Measurements from ENCODE around the gene TLR8. TPM values are rescaled to one million over a fixed set of nuclear protein-coding genes. Genes with fewer than 3 reads are reported as not detected.

TLR8 gene
- total RNA-seq, 1 experiment from 2014 or later = not detected

GRCh38 chrX:12877386-12877785 lies 29.0 kb upstream of the TLR8 start:
- Histone ChIP-seq H3K27me3 (ENCODE audit: control insufficient read depth, insufficient read depth, low read length) (no peaks in the 10 kb centered on the region), H3K36me3 (ENCODE audit: control insufficient read depth, insufficient read depth, low read length) (no peaks in the 10 kb centered on the region), H3K4me3 (ENCODE audit: low read depth in 2 of 2, low read length in 2 of 2) (no peak overlapping the region), H3K9me3 (ENCODE audit: control insufficient read depth, insufficient read depth, low read depth, low read length) (no peaks in the 10 kb centered on the region), H3K27ac (ENCODE audit: low read length) (no peak overlapping the region), H3K4me1 (ENCODE audit: control insufficient read depth, insufficient read depth, low read length) (no peaks in the 10 kb centered on the region)
- BruUV-seq (replicated peaks) = no TSS peak
- ATAC-seq (no peak), DNase-seq (ENCODE audit: low read depth, low spot score) (no peak)
- TF ChIP-seq SIN3A (IDR thresholded peaks at IDR 0.05; ENCODE audit: borderline replicate concordance, insufficient read depth, low read depth, low read length) = no peak
- no peak for TF ChIP-seq POLR2AphosphoS5 (IDR thresholded peaks at IDR 0.05; ENCODE audit: low read depth, low read length)
- TF ChIP-seq CTCF (IDR thresholded peaks at IDR 0.05) = no peak
- no peak for TF ChIP-seq TCF7L2 (IDR thresholded peaks at IDR 0.05; ENCODE audit: low read depth, low read length)
- TF ChIP-seq, protein P1, sequence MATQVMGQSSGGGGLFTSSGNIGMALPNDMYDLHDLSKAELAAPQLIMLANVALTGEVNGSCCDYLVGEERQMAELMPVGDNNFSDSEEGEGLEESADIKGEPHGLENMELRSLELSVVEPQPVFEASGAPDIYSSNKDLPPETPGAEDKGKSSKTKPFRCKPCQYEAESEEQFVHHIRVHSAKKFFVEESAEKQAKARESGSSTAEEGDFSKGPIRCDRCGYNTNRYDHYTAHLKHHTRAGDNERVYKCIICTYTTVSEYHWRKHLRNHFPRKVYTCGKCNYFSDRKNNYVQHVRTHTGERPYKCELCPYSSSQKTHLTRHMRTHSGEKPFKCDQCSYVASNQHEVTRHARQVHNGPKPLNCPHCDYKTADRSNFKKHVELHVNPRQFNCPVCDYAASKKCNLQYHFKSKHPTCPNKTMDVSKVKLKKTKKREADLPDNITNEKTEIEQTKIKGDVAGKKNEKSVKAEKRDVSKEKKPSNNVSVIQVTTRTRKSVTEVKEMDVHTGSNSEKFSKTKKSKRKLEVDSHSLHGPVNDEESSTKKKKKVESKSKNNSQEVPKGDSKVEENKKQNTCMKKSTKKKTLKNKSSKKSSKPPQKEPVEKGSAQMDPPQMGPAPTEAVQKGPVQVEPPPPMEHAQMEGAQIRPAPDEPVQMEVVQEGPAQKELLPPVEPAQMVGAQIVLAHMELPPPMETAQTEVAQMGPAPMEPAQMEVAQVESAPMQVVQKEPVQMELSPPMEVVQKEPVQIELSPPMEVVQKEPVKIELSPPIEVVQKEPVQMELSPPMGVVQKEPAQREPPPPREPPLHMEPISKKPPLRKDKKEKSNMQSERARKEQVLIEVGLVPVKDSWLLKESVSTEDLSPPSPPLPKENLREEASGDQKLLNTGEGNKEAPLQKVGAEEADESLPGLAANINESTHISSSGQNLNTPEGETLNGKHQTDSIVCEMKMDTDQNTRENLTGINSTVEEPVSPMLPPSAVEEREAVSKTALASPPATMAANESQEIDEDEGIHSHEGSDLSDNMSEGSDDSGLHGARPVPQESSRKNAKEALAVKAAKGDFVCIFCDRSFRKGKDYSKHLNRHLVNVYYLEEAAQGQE (IDR thresholded peaks at IDR 0.05; ENCODE audit: insufficient read depth in 1 of 2, low read depth in 2 of 2, low read length in 1 of 2) = no peak
- in situ Hi-C loops (cut with HindIII; ENCODE audit: low pct_unique_long_range_greater_than_20kb, low sequenced_read_pairs) (no loop called here), intact Hi-C loops (cut with micrococcal nuclease; ENCODE audit: unreplicated experiment) (no loop called here)
- ChIA-PET CTCF (interaction anchor here (0.7 kb wide), 1 partner anchor 725 kb away, joined by 4 read pairs; no protein-coding TSS in a partner anchor), POLR2A (no interaction called here)

DNA sequence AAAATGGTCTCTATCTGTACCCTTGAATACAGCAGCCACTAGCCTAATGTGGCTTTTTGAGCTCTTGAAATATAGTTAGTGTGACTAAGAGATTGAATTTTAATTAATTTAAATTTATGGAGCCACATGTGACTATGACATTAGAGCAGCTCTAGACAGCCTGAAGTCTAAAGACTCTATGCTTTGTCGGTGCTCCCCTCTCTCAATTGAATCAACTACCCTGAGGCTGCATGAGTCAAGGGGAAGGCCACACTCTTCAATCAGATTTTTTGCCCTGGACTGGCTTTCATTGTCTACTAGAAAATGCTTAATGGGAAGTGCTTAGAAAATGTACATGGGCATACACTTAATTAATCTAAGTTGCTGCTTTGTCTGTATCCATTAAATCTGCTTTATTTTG lies 27.9 kb upstream of the TLR8 start:
- TF ChIP-seq TCF7L2 (IDR thresholded peaks at IDR 0.05; ENCODE audit: low read depth, low read length) (no peak), CTCF (IDR thresholded peaks at IDR 0.05) (no peak), POLR2AphosphoS5 (IDR thresholded peaks at IDR 0.05; ENCODE audit: low read depth, low read length) (no peak), SIN3A (IDR thresholded peaks at IDR 0.05; ENCODE audit: borderline replicate concordance, insufficient read depth, low read depth, low read length) (no peak)
- TF ChIP-seq, protein P1 (IDR thresholded peaks at IDR 0.05; ENCODE audit: insufficient read depth in 1 of 2, low read depth in 2 of 2, low read length in 1 of 2) = no peak
- BruUV-seq (replicated peaks) = no TSS peak
- no peaks in the 10 kb centered on the region for H3K27me3 ChIP-seq (ENCODE audit: control insufficient read depth, insufficient read depth, low read length)
- DNase-seq (ENCODE audit: low read depth, low spot score) = no peak
- intact Hi-C loops (cut with micrococcal nuclease; ENCODE audit: unreplicated experiment) = no loop called here
- H3K4me1 ChIP-seq (ENCODE audit: control insufficient read depth, insufficient read depth, low read length) = no peaks in the 10 kb centered on the region
- H3K36me3 ChIP-seq (ENCODE audit: control insufficient read depth, insufficient read depth, low read length) = no peaks in the 10 kb centered on the region
- ChIA-PET CTCF (no interaction called here), POLR2A (no interaction called here)
- no peak overlapping the region for H3K27ac ChIP-seq (ENCODE audit: low read length)
- in situ Hi-C loops (cut with HindIII; ENCODE audit: low pct_unique_long_range_greater_than_20kb, low sequenced_read_pairs) = no loop called here
- H3K9me3 ChIP-seq (ENCODE audit: control insufficient read depth, insufficient read depth, low read depth, low read length) = no peaks in the 10 kb centered on the region
- no peak overlapping the region for H3K4me3 ChIP-seq (ENCODE audit: low read depth in 2 of 2, low read length in 2 of 2)
- ATAC-seq = no peak

Measured in Panc1 (cell line).